Hematopoietic multipotent progenitor cell treated with erythropoietin and hydrocortisone succinate and interleukin-3 and kit ligand, for 17 days (in vitro differentiated cells): ENCODE measurements around the gene STMP1.

Experiments used
- DNase-seq: peaks from one replicate; pipeline ENCODE4 v3.0.0-alpha.2; 2015; ENCODE audit warnings: low spot score

Gene STMP1

GRCh38 chr7:135697276-135698049 lies 35.1 kb downstream of the STMP1 start:
- no peak for DNase-seq

- DNase-seq = peak; percentile 43
Observed at GRCh38 chr7:135704074-135704473, 41.8 kb downstream of the STMP1 start.

- DNase-seq = no peak
Observed at GRCh38 chr7:135704698-135705097, 42.4 kb downstream of the STMP1 start.

GRCh38 chr7:135706038-135706742 lies 43.9 kb downstream of the STMP1 start:
- no peak for DNase-seq

- no peak for DNase-seq
Observed at GRCh38 chr7:135706858-135707569, 44.7 kb downstream of the STMP1 start.

GRCh38 chr7:135707570-135707966 lies 45.3 kb downstream of the STMP1 start:
- no peak for DNase-seq

GRCh38 chr7:135708041-135708440 lies 45.7 kb downstream of the STMP1 start:
- no peak for DNase-seq

GRCh38 chr7:135709508-135709907 lies 47.2 kb downstream of the STMP1 start:
- DNase-seq = no peak

GRCh38 chr7:135710417-135711138 lies 48.3 kb downstream of the STMP1 start:
- DNase-seq = peak; percentile 57

- no peak for DNase-seq
Observed at GRCh38 chr7:135711139-135711469, 48.8 kb downstream of the STMP1 start.

GRCh38 chr7:135712182-135712782 lies 50.0 kb downstream of the STMP1 start:
- peak; percentile 38 for DNase-seq

- DNase-seq = no peak
Observed at GRCh38 chr7:135712796-135713195, 50.5 kb downstream of the STMP1 start.

- no peak for DNase-seq
Observed at GRCh38 chr7:135713836-135714470, 51.6 kb downstream of the STMP1 start.

GRCh38 chr7:135714534-135715009 lies 52.3 kb downstream of the STMP1 start:
- DNase-seq = no peak

GRCh38 chr7:135715055-135715522 lies 52.8 kb downstream of the STMP1 start:
- no peak for DNase-seq

GRCh38 chr7:135715673-135716072 lies 53.4 kb downstream of the STMP1 start:
- no peak for DNase-seq

- no peak for DNase-seq
Observed at GRCh38 chr7:135716677-135717238, 54.4 kb downstream of the STMP1 start.

GRCh38 chr7:135717693-135718092 lies 55.4 kb downstream of the STMP1 start:
- no peak for DNase-seq

GRCh38 chr7:135718219-135718618 lies 55.9 kb downstream of the STMP1 start:
- DNase-seq = no peak

- DNase-seq = no peak
Observed at GRCh38 chr7:135718794-135719437, 56.6 kb downstream of the STMP1 start.
